BLaER1 treated with 17β-estradiol and CSF1 and Interleukin-3, amounts not matched to agents 10 nM and 100 nM (cell line): ENCODE data around the gene SEZ6L.
A peak's percentile ranks its signal among the peaks of the same experiment; 100 is the strongest.

Source experiments
- H3K27ac ChIP-seq, 11 experiments: shearing (Covaris generic); formaldehyde crosslinking; 2 replicates each; pipeline ENCODE4 v1.8.1; 2022
- H3K27me3 ChIP-seq, 11 experiments: shearing (Covaris generic); formaldehyde crosslinking; 2 replicates each; pipeline ENCODE4 v1.8.1; 2022
- H3K36me3 ChIP-seq, 11 experiments: shearing (Covaris generic); formaldehyde crosslinking; 2 replicates each; pipeline ENCODE4 v1.8.1; 2022
- H3K4me1 ChIP-seq, 10 experiments: shearing (Covaris generic); formaldehyde crosslinking; 2 replicates each; pipeline ENCODE4 v1.8.1; 2022
- H3K4me2 ChIP-seq, 11 experiments: shearing (Covaris generic); formaldehyde crosslinking; 2 replicates each; pipeline ENCODE4 v1.8.1; 2022
- H3K4me3 ChIP-seq, 10 experiments: shearing (Covaris generic); formaldehyde crosslinking; 2 replicates each; pipeline ENCODE4 v1.8.1; 2022
- H3K9ac ChIP-seq, 11 experiments: shearing (Covaris generic); formaldehyde crosslinking; 2 replicates each; pipeline ENCODE4 v1.8.1; 2022
- H3K9me3 ChIP-seq, 11 experiments: shearing (Covaris generic); formaldehyde crosslinking; replicated peaks in 1 of 11; 2 replicates each; pipeline ENCODE4 v1.8.1; 2022
- H4K20me1 ChIP-seq, 11 experiments: shearing (Covaris generic); formaldehyde crosslinking; 2 replicates each; pipeline ENCODE4 v1.8.1; 2022
- Cebpa-rat ChIP-seq, 11 experiments: shearing (Covaris generic); IDR thresholded peaks; 2 replicates each; pipeline ENCODE4 v1.8.1; 2022

Gene SEZ6L

GRCh38 chr22:26246552-26246951 is 77.3 kb downstream of the SEZ6L start:
- Histone ChIP-seq H3K4me2 (no peak overlapping the region), H3K27ac (no peak overlapping the region)
- no peak for TF ChIP-seq Cebpa-rat (IDR thresholded peaks at IDR 0.05)

GRCh38 chr22:26251869-26252268 is 82.6 kb downstream of the SEZ6L start:
- Histone ChIP-seq H3K27ac (no peak overlapping the region), H3K36me3 (no peaks in the 10 kb centered on the region), H3K9me3 (peaks cover 0 to 9% (median 0%) of the 10 kb centered on the region in 11 experiments; a peak in 8 of 22 replicates), H3K27me3 (no peaks in the 10 kb centered on the region), H3K4me3 (no peak overlapping the region), H4K20me1 (peaks cover 0 to 8% (median 0%) of the 10 kb centered on the region in 11 experiments; a peak in 2 of 22 replicates), H3K4me2 (no peak overlapping the region), H3K9ac (no peak overlapping the region), H3K4me1 (0 out of 20 replicates have a peak, but pooled peaks cover 0 to 5% (median 0%) of the 10 kb centered on the region in 10 experiments)
- TF ChIP-seq Cebpa-rat (IDR thresholded peaks at IDR 0.05), result no peak

More at GRCh38 chr22:26246552-26246951, 77.3 kb downstream of the SEZ6L start:
- H3K9ac ChIP-seq, result no peak overlapping the region
- H3K27me3 ChIP-seq, result no peaks in the 10 kb centered on the region
- H4K20me1 ChIP-seq, result no peaks in the 10 kb centered on the region
- H3K36me3 ChIP-seq, result no peaks in the 10 kb centered on the region
- H3K4me3 ChIP-seq, result no peak overlapping the region
- H3K9me3 ChIP-seq, result peaks cover 0 to 9% (median 0%) of the 10 kb centered on the region in 11 experiments; a peak in 8 of 22 replicates
- no peaks in the 10 kb centered on the region for H3K4me1 ChIP-seq

DNA sequence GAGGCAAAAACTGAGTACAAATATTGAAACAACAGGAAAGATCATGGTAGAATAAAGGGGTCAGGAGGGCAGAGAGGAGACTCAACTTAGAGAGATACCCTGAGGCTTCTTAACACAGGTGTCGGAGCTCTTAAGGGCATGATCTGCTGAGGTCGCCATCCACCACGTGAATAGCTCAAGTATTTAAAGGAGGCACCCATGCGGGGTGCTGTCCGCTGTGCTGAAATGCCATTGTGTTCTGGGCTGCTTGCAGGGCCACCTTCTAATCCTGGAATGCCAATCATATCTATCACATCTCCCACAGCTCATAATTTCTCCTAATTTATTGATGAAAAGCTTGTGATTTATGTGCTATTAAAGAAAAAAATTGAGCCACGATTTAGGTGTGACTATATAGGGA is 90.2 kb downstream of the SEZ6L start:
- Histone ChIP-seq H3K4me3 (no peak overlapping the region), H4K20me1 (peaks cover 0 to 9% (median 0%) of the 10 kb centered on the region in 11 experiments; a peak in 2 of 22 replicates), H3K9me3 (no peaks in the 10 kb centered on the region), H3K4me2 (no peak overlapping the region), H3K27me3 (no peaks in the 10 kb centered on the region), H3K4me1 (0 out of 20 replicates have a peak, but pooled peaks cover 0 to 5% (median 0%) of the 10 kb centered on the region in 10 experiments), H3K27ac (no peak overlapping the region), H3K9ac (no peak overlapping the region), H3K36me3 (no peaks in the 10 kb centered on the region)
- no peak for TF ChIP-seq Cebpa-rat (IDR thresholded peaks at IDR 0.05)

DNA sequence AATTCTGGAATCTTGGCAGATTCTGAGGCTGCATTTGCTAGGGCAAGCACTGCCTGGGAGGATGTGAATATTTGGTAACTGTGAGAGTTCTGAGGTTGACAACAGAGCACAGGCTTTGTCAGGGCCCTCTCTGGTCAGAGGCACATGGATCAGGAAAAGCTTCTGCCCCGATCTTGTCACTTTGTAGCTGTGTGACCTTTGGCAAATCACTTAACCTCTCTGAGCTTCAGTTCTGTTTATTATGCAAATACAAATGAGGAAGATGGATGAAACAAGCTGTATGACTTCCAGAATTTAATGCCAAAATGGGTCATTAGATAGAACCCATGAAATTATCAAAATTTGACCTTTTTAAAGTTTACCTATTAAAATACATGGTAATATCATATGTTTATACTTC is 94.9 kb downstream of the SEZ6L start:
- no peaks in the 10 kb centered on the region for H3K27me3 ChIP-seq

GRCh38 chr22:26265281-26265680 is 96.0 kb downstream of the SEZ6L start:
- Histone ChIP-seq H4K20me1 (peaks cover 0 to 6% (median 0%) of the 10 kb centered on the region in 11 experiments; a peak in 1 of 22 replicates), H3K4me1 (peaks cover 0 to 9% (median 6%) of the 10 kb centered on the region in 10 experiments; a peak in 7 of 20 replicates), H3K4me3 (no peak overlapping the region), H3K9me3 (no peaks in the 10 kb centered on the region), H3K9ac (no peak overlapping the region), H3K27me3 (no peaks in the 10 kb centered on the region), H3K4me2 (no peak overlapping the region), H3K27ac (no peak overlapping the region), H3K36me3 (no peaks in the 10 kb centered on the region)
- TF ChIP-seq Cebpa-rat (IDR thresholded peaks at IDR 0.05), result no peak

More for the DNA sequence above, 94.9 kb downstream of the SEZ6L start:
- no peaks in the 10 kb centered on the region for H3K36me3 ChIP-seq
- no peaks in the 10 kb centered on the region for H3K9me3 ChIP-seq
- H4K20me1 ChIP-seq, result peaks cover 0 to 6% (median 0%) of the 10 kb centered on the region in 11 experiments; a peak in 1 of 22 replicates
- H3K4me3 ChIP-seq, result no peak overlapping the region
- peaks cover 0 to 9% (median 6%) of the 10 kb centered on the region in 10 experiments; a peak in 7 of 20 replicates for H3K4me1 ChIP-seq
- H3K27ac ChIP-seq, result no peak overlapping the region
- TF ChIP-seq Cebpa-rat (IDR thresholded peaks at IDR 0.05), result no peak
- no peak overlapping the region for H3K9ac ChIP-seq
- no peak overlapping the region for H3K4me2 ChIP-seq

DNA sequence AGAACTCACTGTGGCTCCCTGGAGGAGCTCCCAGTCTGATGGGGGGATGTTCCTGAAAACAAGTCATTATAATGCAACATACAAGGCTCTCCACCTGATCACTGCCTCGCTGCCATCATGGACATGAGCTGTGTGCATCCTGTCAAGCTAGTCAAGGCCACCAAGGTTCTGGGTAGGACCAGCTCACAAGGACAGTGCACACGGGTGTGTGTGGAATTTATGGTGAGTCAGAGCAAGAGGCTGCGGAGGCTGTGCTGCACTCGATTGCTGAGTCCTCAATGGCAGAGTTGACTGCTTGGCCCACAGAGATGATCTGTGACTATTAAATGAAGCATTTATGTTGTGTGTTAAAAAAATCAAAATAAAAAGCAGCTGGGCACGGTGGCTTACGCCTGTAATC is 96.6 kb downstream of the SEZ6L start:
- Histone ChIP-seq H3K9me3 (no peaks in the 10 kb centered on the region), H3K4me1 (peaks cover 0 to 9% (median 6%) of the 10 kb centered on the region in 10 experiments; a peak in 7 of 20 replicates), H3K27me3 (no peaks in the 10 kb centered on the region), H3K36me3 (no peaks in the 10 kb centered on the region), H3K4me3 (no peak overlapping the region), H3K4me2 (no peak overlapping the region), H3K27ac (no peak overlapping the region), H4K20me1 (peaks cover 0 to 6% (median 0%) of the 10 kb centered on the region in 11 experiments; a peak in 1 of 22 replicates), H3K9ac (no peak overlapping the region)
- TF ChIP-seq Cebpa-rat (IDR thresholded peaks at IDR 0.05), result no peak

- H3K4me2 ChIP-seq, result peak overlapping the region in 3 of 11 experiments; percentile 8 to 19 (median 13); a peak in 3 of 22 replicates
- no peak for TF ChIP-seq Cebpa-rat (IDR thresholded peaks at IDR 0.05)
- no peaks in the 10 kb centered on the region for H3K27me3 ChIP-seq
- no peaks in the 10 kb centered on the region for H3K9me3 ChIP-seq
- peaks cover 0 to 9% (median 6%) of the 10 kb centered on the region in 10 experiments; a peak in 7 of 20 replicates for H3K4me1 ChIP-seq
- H3K27ac ChIP-seq, result no peak overlapping the region
- no peak overlapping the region for H3K9ac ChIP-seq
- H3K4me3 ChIP-seq, result no peak overlapping the region
- H3K36me3 ChIP-seq, result no peaks in the 10 kb centered on the region
- peaks cover 0 to 6% (median 0%) of the 10 kb centered on the region in 11 experiments; a peak in 1 of 22 replicates for H4K20me1 ChIP-seq
Observed at GRCh38 chr22:26267856-26268255, 98.6 kb downstream of the SEZ6L start.

GRCh38 chr22:26269572-26269971 is 100.3 kb downstream of the SEZ6L start:
- Histone ChIP-seq H3K9me3 (no peaks in the 10 kb centered on the region), H4K20me1 (peaks cover 0 to 6% (median 0%) of the 10 kb centered on the region in 11 experiments; a peak in 2 of 22 replicates), H3K36me3 (no peaks in the 10 kb centered on the region), H3K9ac (no peak overlapping the region), H3K4me3 (no peak overlapping the region), H3K27ac (no peak overlapping the region), H3K27me3 (no peaks in the 10 kb centered on the region), H3K4me1 (peaks cover 0 to 9% (median 6%) of the 10 kb centered on the region in 10 experiments; a peak in 7 of 20 replicates), H3K4me2 (no peak overlapping the region)
- TF ChIP-seq Cebpa-rat (IDR thresholded peaks at IDR 0.05), result no peak

DNA sequence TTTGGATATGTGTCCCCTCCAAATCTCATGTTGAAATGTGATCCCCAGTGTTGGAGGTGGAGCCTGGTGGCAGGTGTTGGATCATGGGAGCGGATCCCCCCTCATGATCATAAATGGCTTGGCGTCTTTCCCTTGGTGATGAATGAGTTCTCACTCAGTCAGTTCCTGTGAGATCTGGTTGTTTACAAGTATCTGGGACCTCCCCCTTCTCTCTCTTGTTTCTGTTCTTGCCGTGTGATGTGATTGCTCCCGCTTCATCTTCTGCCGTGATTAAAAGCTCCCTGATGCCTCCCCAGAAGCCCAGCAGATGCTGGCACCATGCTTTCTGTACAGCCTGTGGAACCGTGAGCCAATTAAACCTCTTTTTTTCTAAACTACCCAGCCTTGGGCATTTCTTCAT is 102.2 kb downstream of the SEZ6L start:
- H3K27me3 ChIP-seq, result no peaks in the 10 kb centered on the region
- no peaks in the 10 kb centered on the region; a peak in 1 of 22 replicates for H4K20me1 ChIP-seq
- H3K27ac ChIP-seq, result no peak overlapping the region
- TF ChIP-seq Cebpa-rat (IDR thresholded peaks at IDR 0.05), result no peak
- H3K4me2 ChIP-seq, result no peak overlapping the region
- H3K4me3 ChIP-seq, result no peak overlapping the region
- no peaks in the 10 kb centered on the region for H3K9me3 ChIP-seq
- H3K9ac ChIP-seq, result no peak overlapping the region
- no peaks in the 10 kb centered on the region for H3K36me3 ChIP-seq
- peaks cover 0 to 17% (median 6%) of the 10 kb centered on the region in 10 experiments; a peak in 7 of 20 replicates for H3K4me1 ChIP-seq
